PC-3 (cell line): ENCODE data around the gene SLC16A11. TPM values are rescaled to one million over a fixed set of nuclear protein-coding genes. Genes with fewer than 3 reads are reported as not detected.

Source experiments
- ATAC-seq: fragments of 200-7000 bp; cut with Tn5 transposase; 2 replicates; pipeline ENCODE4 v1.9.1; 2020; ENCODE audit warnings: mild to moderate bottlenecking, moderate library complexity
- BruUV-seq: library from RNA; stranded (reverse); fragments of 400-500 nt; replicated peaks from 2 replicates; lab custom pipeline; 2021; lab: Mats Ljungman, UMichigan
- CTCF ChIA-PET: fragments of 300-600 bp; sonication (Branson Sonifier 250); formaldehyde crosslinking; loops from one replicate; lab custom pipeline; 2022; ENCODE audit warnings: antibody characterized with exemption; lab: Charles Lee
- POLR2A ChIA-PET: fragments of 300-600 bp; sonication (Branson Sonifier 250); formaldehyde crosslinking; loops from one replicate; lab custom pipeline; 2022; ENCODE audit warnings: antibody characterized with exemption; ENCODE audit not compliant: unreplicated experiment; lab: Charles Lee
- DNase-seq: peaks from one replicate; pipeline ENCODE4 v3.0.0-alpha.2; 2015
- H2AFZ ChIP-seq: fragments of 300-600 bp; sonication (generic); 2 replicates; pipeline ENCODE4 v1.6.0; 2016; ENCODE audit warnings: antibody characterized with exemption, low read length
- H3F3A ChIP-seq: fragments of 300-600 bp; sonication (generic); one replicate; pipeline ENCODE4 v1.6.0; 2017; ENCODE audit warnings: antibody characterized with exemption, low read length, control low read depth, mild to moderate bottlenecking; ENCODE audit not compliant: unreplicated experiment
- H3K27ac ChIP-seq: fragments of 300-600 bp; sonication (generic); 2 replicates; pipeline ENCODE4 v1.5.1; 2016; ENCODE audit warnings: mild to moderate bottlenecking, low read length
- H3K27me3 ChIP-seq: fragments of 300-600 bp; sonication (generic); 2 replicates; pipeline ENCODE4 v1.6.1; 2016; ENCODE audit warnings: low read length, mixed read lengths
- H3K36me3 ChIP-seq: fragments of 300-600 bp; sonication (generic); 2 replicates; pipeline ENCODE4 v1.6.1; 2016; ENCODE audit warnings: low read depth, mixed run types, low read length, mixed read lengths
- H3K4me1 ChIP-seq: fragments of 300-600 bp; sonication (generic); 2 replicates; pipeline ENCODE4 v1.5.1; 2016; ENCODE audit warnings: low read length; ENCODE audit not compliant: insufficient read depth
- H3K4me2 ChIP-seq: fragments of 300-600 bp; sonication (generic); 2 replicates; pipeline ENCODE4 v1.6.0; 2016; ENCODE audit warnings: low read length
- H3K4me3 ChIP-seq: fragments of 300-600 bp; sonication (generic); 2 replicates; pipeline ENCODE4 v1.5.1; 2016; ENCODE audit warnings: mild to moderate bottlenecking, low read length, mixed read lengths
- H3K79me2 ChIP-seq: fragments of 300-600 bp; sonication (generic); 2 replicates; pipeline ENCODE4 v1.6.1; 2017; ENCODE audit warnings: low read length, mixed read lengths
- H3K9ac ChIP-seq: fragments of 300-600 bp; sonication (generic); 2 replicates; pipeline ENCODE4 v1.6.0; 2016; ENCODE audit warnings: mild to moderate bottlenecking, low read length
- H3K9me2 ChIP-seq: fragments of 300-600 bp; sonication (generic); replicated peaks from 2 replicates; pipeline ENCODE4 v1.6.1; 2016; ENCODE audit warnings: mixed run types, low read length, mixed read lengths
- H3K9me3 ChIP-seq: fragments of 300-600 bp; sonication (generic); 2 replicates; pipeline ENCODE4 v1.6.1; 2016; ENCODE audit warnings: low read length, mixed read lengths
- H4K20me1 ChIP-seq: fragments of 300-600 bp; sonication (generic); 2 replicates; pipeline ENCODE4 v1.6.1; 2016; ENCODE audit warnings: low read length, mixed read lengths
- EZH2 ChIP-seq: fragments of 300-600 bp; sonication (generic); IDR thresholded peaks from one replicate; pipeline ENCODE4 v1.6.1; 2017; ENCODE audit warnings: antibody characterized with exemption, mild to moderate bottlenecking, low read length; ENCODE audit not compliant: unreplicated experiment
- EZH2phosphoT487 ChIP-seq: fragments of 300-600 bp; sonication (generic); IDR thresholded peaks from 2 replicates; pipeline ENCODE4 v1.6.1; 2018; ENCODE audit warnings: mild to moderate bottlenecking, antibody characterized with exemption, low read length, borderline replicate concordance
- intact Hi-C: fragments of 100-400 bp; cut with micrococcal nuclease; formaldehyde crosslinking; loops from 2 replicates; pipeline ENCODE4 v1.9.0; 2023
- total RNA-seq: library from RNA; depleted of rRNA; stranded (reverse); fragments of >200 nt; gene quantifications from 2 replicates; pipeline ENCODE4 v1.2.3, GENCODE V29; 2014
- TF ChIP-seq, protein P1 (sequence below): fragments of 300-600 bp; sonication (generic); conservative IDR thresholded peaks from 2 replicates; pipeline ENCODE4 v1.5.1; 2017; ENCODE audit warnings: antibody characterized with exemption, low read depth, mild to moderate bottlenecking, low read length

Gene SLC16A11
- total RNA-seq, 1 experiment from 2014 or later = not detected

DNA sequence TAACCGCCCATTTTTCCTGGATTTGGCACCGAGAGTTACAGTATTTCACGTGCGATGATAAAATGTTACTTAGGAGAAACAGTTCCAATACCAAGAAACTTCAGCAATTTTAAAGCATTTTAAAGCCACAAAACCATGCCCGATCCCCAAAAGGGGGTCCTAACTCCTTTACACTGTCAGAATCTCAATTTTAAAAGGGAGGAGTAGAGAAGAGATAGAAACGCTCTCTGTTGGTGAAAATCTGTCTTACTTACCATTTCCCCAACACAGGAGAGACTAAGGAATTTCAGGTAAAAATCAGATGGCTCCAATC is 32.0 kb downstream of the SLC16A11 start:
- Histone ChIP-seq H3K9me3 (no peaks in the 10 kb centered on the region), H3K36me3 (no peaks in the 10 kb centered on the region), H3F3A (no peaks in the 10 kb centered on the region), H3K9ac (peak overlapping the region; percentile 98), H3K27me3 (no peaks in the 10 kb centered on the region), H3K4me2 (peak overlapping the region; percentile 95), H4K20me1 (no peaks in the 10 kb centered on the region), H2AFZ (peak overlapping the region; percentile 91), H3K27ac (peak overlapping the region; percentile 93), H3K4me1 (peaks cover 28% of the 10 kb centered on the region), H3K9me2 (no peaks in the 10 kb centered on the region), H3K4me3 (peak overlapping the region; percentile 93), H3K79me2 (peaks cover 55% of the 10 kb centered on the region)
- ChIA-PET CTCF (no interaction called here), POLR2A (no interaction called here)
- ATAC-seq (no peak), DNase-seq (no peak)
- intact Hi-C loops = no loop called here
- BruUV-seq = TSS peak; percentile 82
- TF ChIP-seq EZH2 = no peak
- no peak for TF ChIP-seq EZH2phosphoT487
- TF ChIP-seq, protein P1, sequence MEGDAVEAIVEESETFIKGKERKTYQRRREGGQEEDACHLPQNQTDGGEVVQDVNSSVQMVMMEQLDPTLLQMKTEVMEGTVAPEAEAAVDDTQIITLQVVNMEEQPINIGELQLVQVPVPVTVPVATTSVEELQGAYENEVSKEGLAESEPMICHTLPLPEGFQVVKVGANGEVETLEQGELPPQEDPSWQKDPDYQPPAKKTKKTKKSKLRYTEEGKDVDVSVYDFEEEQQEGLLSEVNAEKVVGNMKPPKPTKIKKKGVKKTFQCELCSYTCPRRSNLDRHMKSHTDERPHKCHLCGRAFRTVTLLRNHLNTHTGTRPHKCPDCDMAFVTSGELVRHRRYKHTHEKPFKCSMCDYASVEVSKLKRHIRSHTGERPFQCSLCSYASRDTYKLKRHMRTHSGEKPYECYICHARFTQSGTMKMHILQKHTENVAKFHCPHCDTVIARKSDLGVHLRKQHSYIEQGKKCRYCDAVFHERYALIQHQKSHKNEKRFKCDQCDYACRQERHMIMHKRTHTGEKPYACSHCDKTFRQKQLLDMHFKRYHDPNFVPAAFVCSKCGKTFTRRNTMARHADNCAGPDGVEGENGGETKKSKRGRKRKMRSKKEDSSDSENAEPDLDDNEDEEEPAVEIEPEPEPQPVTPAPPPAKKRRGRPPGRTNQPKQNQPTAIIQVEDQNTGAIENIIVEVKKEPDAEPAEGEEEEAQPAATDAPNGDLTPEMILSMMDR = no peak

DNA sequence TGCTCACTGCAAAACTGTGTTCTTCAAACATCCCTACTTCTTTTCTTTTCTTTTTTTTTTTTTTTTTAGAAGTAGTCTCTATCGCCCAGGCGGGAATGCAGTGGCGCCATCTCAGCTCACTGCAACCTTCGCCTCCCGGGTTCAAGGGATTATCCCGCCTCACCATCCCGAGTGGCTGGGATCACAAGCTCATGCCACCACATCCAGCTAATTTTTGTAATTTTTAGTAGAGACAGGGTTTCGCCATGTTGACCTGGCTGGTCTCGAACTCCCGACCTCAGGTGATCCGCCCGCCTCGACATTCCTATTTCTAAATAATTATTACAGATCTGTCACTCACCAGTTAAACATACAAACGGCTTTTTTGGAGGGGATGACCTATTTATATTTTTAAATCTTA is 32.5 kb downstream of the SLC16A11 start:
- Histone ChIP-seq H3K27me3 (no peaks in the 10 kb centered on the region), H2AFZ (peak overlapping the region; percentile 91; the same call in 1 of the 2 replicates), H4K20me1 (no peaks in the 10 kb centered on the region), H3K9me3 (no peaks in the 10 kb centered on the region), H3K9me2 (no peaks in the 10 kb centered on the region), H3K79me2 (peaks cover 55% of the 10 kb centered on the region), H3K36me3 (no peaks in the 10 kb centered on the region), H3K9ac (peak overlapping the region; percentile 98), H3K4me2 (peak overlapping the region; percentile 95), H3F3A (no peaks in the 10 kb centered on the region), H3K4me1 (peaks cover 28% of the 10 kb centered on the region), H3K27ac (no peak overlapping the region), H3K4me3 (peak overlapping the region; percentile 93)
- no peak for DNase-seq
- CTCF ChIA-PET = interaction anchor here (0.6 kb wide), 1 partner anchor 568 kb away, joined by 8 read pairs; no protein-coding TSS in a partner anchor
- BruUV-seq = no TSS peak
- intact Hi-C loops = no loop called here
- TF ChIP-seq EZH2phosphoT487 (no peak), EZH2 (no peak)
- TF ChIP-seq, protein P1 = no peak
- ATAC-seq = no peak
- POLR2A ChIA-PET = no interaction called here

DNA sequence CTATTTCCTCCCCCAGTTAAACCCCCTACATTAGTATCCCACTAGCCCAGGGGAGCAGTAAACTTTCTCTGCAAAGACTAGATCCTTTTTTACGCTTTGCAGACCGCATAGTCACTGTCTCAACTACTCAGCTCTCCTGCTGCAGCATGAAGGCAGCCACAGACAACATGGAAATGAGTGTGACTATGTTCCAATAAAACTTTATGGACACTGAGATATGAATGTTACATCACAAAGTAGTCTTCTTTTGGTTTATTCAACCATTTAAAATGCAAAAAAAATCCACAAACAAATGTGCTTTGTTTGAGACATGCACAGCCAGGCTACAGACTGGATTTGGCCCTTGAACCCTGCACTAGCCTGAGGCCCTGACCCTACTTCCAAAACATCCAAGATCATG is 33.4 kb downstream of the SLC16A11 start:
- Histone ChIP-seq H3F3A (no peaks in the 10 kb centered on the region), H3K9ac (no peak overlapping the region), H3K27ac (no peak overlapping the region), H3K4me1 (peaks cover 25% of the 10 kb centered on the region), H2AFZ (no peak overlapping the region), H3K9me2 (no peaks in the 10 kb centered on the region), H3K9me3 (no peaks in the 10 kb centered on the region), H3K27me3 (no peaks in the 10 kb centered on the region), H3K36me3 (no peaks in the 10 kb centered on the region), H4K20me1 (no peaks in the 10 kb centered on the region), H3K79me2 (peaks cover 55% of the 10 kb centered on the region), H3K4me2 (peak overlapping the region; percentile 95), H3K4me3 (peak overlapping the region; percentile 93)
- ATAC-seq = no peak
- BruUV-seq = no TSS peak
- ChIA-PET POLR2A (no interaction called here), CTCF (no interaction called here)
- TF ChIP-seq, protein P1 = no peak
- TF ChIP-seq EZH2phosphoT487 = no peak
- TF ChIP-seq EZH2 = no peak
- intact Hi-C loops = no loop called here
- DNase-seq = no peak
